Neural cell (in vitro differentiated cells): ENCODE data around the gene BLTP1.

ENCODE experiments used
- EP300 ChIP-seq: fragments of 450-650 bp; conservative IDR thresholded peaks from 2 replicates; pipeline ENCODE4 v1.6.1; 2014; ENCODE audit warnings: antibody characterized with exemption, mild to moderate bottlenecking, moderate library complexity; ENCODE audit not compliant: poor library complexity, severe bottlenecking
- TAF1 ChIP-seq: IDR thresholded peaks from 2 replicates; pipeline ENCODE4 v1.6.1; 2012; ENCODE audit warnings: low read depth
- TF ChIP-seq, protein P1 (sequence below): fragments of 450-650 bp; IDR thresholded peaks from 2 replicates; pipeline ENCODE4 v1.5.1; 2014; ENCODE audit warnings: antibody characterized with exemption, mild to moderate bottlenecking, moderate library complexity; ENCODE audit not compliant: poor library complexity, severe bottlenecking

DNA sequence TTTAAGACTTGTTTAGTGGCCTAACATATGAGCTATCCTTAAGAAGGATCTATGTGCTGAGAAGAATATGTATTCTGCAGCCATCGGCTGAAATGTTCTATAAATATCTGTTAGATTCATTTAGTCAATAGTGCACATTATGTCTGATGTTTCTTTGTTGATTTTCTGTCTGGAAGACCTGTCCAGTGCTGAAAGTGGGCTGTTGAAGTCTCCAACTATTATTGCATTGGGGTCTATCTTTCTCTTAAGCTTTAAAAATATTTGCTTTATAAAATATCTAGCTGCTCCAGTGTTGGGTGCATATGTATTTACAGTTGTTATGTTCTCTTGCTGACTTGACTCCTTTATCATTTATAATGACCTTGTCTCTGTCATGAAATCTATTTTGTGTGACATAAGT is 9.4 kb upstream of the BLTP1 start:
- TF ChIP-seq EP300, result no peak
- TF ChIP-seq, protein P1, sequence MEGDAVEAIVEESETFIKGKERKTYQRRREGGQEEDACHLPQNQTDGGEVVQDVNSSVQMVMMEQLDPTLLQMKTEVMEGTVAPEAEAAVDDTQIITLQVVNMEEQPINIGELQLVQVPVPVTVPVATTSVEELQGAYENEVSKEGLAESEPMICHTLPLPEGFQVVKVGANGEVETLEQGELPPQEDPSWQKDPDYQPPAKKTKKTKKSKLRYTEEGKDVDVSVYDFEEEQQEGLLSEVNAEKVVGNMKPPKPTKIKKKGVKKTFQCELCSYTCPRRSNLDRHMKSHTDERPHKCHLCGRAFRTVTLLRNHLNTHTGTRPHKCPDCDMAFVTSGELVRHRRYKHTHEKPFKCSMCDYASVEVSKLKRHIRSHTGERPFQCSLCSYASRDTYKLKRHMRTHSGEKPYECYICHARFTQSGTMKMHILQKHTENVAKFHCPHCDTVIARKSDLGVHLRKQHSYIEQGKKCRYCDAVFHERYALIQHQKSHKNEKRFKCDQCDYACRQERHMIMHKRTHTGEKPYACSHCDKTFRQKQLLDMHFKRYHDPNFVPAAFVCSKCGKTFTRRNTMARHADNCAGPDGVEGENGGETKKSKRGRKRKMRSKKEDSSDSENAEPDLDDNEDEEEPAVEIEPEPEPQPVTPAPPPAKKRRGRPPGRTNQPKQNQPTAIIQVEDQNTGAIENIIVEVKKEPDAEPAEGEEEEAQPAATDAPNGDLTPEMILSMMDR, result no peak
- no peak for TF ChIP-seq TAF1
